Osteoblast (primary cell): Measurements from ENCODE around the gene RYR3. TPM values are rescaled to one million over a fixed set of nuclear protein-coding genes. Genes with fewer than 3 reads are reported as not detected.

ENCODE experiments used
- DNase-seq: peaks from one replicate; pipeline ENCODE4 v3.0.0; 2011; ENCODE audit warnings: low spot score, mixed read lengths; ENCODE audit not compliant: insufficient read length; ENCODE audit errors: missing footprints
- H2AFZ ChIP-seq: 2 replicates; pipeline ENCODE4 v1.6.0; 2011; ENCODE audit warnings: mild to moderate bottlenecking, low read length
- H3K27ac ChIP-seq: 2 replicates; pipeline ENCODE4 v1.5.1; 2011; ENCODE audit warnings: mild to moderate bottlenecking, low read depth, low read length, moderate library complexity
- H3K27me3 ChIP-seq: 2 replicates; pipeline ENCODE4 v1.6.0; 2012; ENCODE audit warnings: mild to moderate bottlenecking, control low read depth, inconsistent platforms, low read length, moderate library complexity; ENCODE audit not compliant: insufficient read depth
- H3K36me3 ChIP-seq: 2 replicates; pipeline ENCODE4 v1.5.1; 2011; ENCODE audit warnings: mild to moderate bottlenecking, low read length, control low read depth, moderate library complexity; ENCODE audit not compliant: insufficient read depth
- H3K4me1 ChIP-seq: 2 replicates; pipeline ENCODE4 v1.5.1; 2011; ENCODE audit warnings: mild to moderate bottlenecking, low read length, control low read depth, moderate library complexity; ENCODE audit not compliant: insufficient read depth
- H3K4me2 ChIP-seq: 2 replicates; pipeline ENCODE4 v1.6.0; 2011; ENCODE audit warnings: mild to moderate bottlenecking, low read length; ENCODE audit not compliant: insufficient read depth
- H3K4me3 ChIP-seq: fragments of 200-600 bp; sonication (generic); 3 replicates; pipeline ENCODE4 v1.5.1; 2012; ENCODE audit warnings: mild to moderate bottlenecking, low read length, inconsistent platforms; ENCODE audit not compliant: insufficient read depth
- H3K79me2 ChIP-seq: 2 replicates; pipeline ENCODE4 v1.6.0; 2012; ENCODE audit warnings: mild to moderate bottlenecking, low read length, control low read depth, inconsistent platforms; ENCODE audit not compliant: insufficient read depth
- H3K9me3 ChIP-seq: 2 replicates; pipeline ENCODE4 v1.5.1; 2011; ENCODE audit warnings: low read depth, low read length, control low read depth
- H4K20me1 ChIP-seq: 2 replicates; pipeline ENCODE4 v1.6.0; 2012; ENCODE audit warnings: mild to moderate bottlenecking, low read length, control low read depth; ENCODE audit not compliant: insufficient read depth
- total RNA-seq: library from RNA; depleted of rRNA; stranded (reverse); fragments of >200 nt; gene quantifications from 2 replicates; pipeline ENCODE4 v1.2.3, GENCODE V29; 2012
- TF ChIP-seq, protein P1 (sequence below): IDR thresholded peaks from 2 replicates; pipeline ENCODE4 v1.5.1; 2011; ENCODE audit warnings: mild to moderate bottlenecking, low read depth, low read length, moderate library complexity; ENCODE audit errors: extremely low read depth

RYR3 gene
- total RNA-seq, 1 donor, result not detected

DNA sequence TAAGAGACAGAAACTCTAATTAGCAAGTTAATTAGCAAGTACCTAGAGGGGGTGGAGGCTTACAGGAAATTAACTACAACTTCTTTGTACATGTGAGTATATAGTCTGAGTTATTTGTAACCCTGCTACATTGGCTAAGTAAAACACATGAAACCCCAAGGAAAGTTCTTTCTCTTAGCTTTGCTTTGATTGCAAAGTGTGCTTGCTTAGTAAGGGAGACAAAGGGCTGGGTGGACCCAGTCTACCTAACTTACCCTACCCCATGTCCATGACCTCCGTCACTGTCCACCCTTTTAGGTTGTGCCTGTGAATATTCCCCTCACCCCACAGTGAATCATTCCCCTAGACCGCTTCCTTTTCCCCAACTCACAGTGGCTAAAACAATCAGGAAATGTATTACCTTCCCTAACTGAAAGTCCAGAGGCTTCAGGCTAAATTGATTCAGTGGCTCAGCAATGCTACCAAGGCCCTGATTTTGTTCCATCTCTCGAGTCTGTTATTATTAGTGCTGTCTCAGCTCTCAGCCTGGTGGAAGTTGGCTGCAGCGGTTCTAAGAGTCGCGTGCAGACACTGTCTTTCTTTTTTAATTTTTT is 31.1 kb upstream of the RYR3 start:
- no peak overlapping the region for H3K4me3 ChIP-seq
- no peaks in the 10 kb centered on the region for H3K9me3 ChIP-seq
- H3K79me2 ChIP-seq, result no peaks in the 10 kb centered on the region
- peak; percentile 71 for DNase-seq
- peak overlapping the region; percentile 0 for H3K4me2 ChIP-seq
- no peaks in the 10 kb centered on the region for H3K36me3 ChIP-seq
- H3K4me1 ChIP-seq, result peaks cover 16% of the 10 kb centered on the region
- H3K27me3 ChIP-seq, result peaks cover 5% of the 10 kb centered on the region
- TF ChIP-seq, protein P1, sequence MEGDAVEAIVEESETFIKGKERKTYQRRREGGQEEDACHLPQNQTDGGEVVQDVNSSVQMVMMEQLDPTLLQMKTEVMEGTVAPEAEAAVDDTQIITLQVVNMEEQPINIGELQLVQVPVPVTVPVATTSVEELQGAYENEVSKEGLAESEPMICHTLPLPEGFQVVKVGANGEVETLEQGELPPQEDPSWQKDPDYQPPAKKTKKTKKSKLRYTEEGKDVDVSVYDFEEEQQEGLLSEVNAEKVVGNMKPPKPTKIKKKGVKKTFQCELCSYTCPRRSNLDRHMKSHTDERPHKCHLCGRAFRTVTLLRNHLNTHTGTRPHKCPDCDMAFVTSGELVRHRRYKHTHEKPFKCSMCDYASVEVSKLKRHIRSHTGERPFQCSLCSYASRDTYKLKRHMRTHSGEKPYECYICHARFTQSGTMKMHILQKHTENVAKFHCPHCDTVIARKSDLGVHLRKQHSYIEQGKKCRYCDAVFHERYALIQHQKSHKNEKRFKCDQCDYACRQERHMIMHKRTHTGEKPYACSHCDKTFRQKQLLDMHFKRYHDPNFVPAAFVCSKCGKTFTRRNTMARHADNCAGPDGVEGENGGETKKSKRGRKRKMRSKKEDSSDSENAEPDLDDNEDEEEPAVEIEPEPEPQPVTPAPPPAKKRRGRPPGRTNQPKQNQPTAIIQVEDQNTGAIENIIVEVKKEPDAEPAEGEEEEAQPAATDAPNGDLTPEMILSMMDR, result no peak
- no peaks in the 10 kb centered on the region for H4K20me1 ChIP-seq
- H2AFZ ChIP-seq, result no peak overlapping the region
- H3K27ac ChIP-seq, result peak overlapping the region; percentile 67

DNA sequence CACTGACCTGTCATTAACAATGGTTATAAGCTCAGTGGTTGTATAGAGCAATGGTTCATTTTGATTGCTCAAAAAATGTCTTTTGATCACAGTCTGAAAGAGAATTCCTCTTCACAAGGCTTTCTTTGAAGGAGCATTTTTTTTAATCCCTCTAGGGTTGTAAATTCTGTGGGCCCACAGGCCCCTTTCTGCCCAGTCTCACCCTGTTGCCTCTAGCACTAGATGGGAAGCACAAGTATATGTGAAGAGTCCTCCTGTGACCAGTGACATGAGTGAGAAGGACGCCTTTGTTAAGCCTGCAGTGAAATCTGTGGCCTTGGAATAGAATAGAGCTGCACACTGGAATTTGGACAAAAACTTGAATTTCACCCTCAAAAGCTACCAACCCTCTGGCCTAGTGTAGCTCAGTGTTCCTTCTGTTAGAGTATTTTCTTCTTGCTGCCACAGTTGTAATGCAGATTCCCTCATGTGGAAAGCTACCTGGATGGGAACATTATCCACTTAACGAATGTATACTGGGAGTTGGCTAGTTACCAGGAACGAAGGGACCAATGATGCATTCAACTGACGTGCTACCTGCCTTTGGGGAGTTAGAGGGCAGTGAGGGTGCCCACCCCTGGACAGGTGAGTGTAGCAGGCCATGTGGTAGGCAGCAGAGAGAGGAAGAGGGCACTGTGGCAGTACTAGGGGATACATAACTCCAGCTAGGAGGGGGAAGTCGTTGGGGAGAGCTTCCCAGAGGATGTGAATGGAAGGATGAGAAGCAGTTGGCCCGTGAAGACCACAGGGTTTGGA is 28.3 kb upstream of the RYR3 start:
- H3K27me3 ChIP-seq, result no peaks in the 10 kb centered on the region
- H3K4me3 ChIP-seq, result no peak overlapping the region
- no peaks in the 10 kb centered on the region for H3K36me3 ChIP-seq
- peaks cover 16% of the 10 kb centered on the region for H3K4me1 ChIP-seq
- no peak overlapping the region for H3K4me2 ChIP-seq
- no peak for DNase-seq
- no peak overlapping the region for H3K27ac ChIP-seq
- H2AFZ ChIP-seq, result no peak overlapping the region
- TF ChIP-seq, protein P1, result no peak
- H3K79me2 ChIP-seq, result no peaks in the 10 kb centered on the region
- no peaks in the 10 kb centered on the region for H3K9me3 ChIP-seq
- no peaks in the 10 kb centered on the region for H4K20me1 ChIP-seq

- Histone ChIP-seq H3K36me3 (no peaks in the 10 kb centered on the region), H4K20me1 (no peaks in the 10 kb centered on the region), H3K79me2 (no peaks in the 10 kb centered on the region), H3K27me3 (no peaks in the 10 kb centered on the region), H3K9me3 (no peaks in the 10 kb centered on the region), H3K4me2 (no peak overlapping the region), H2AFZ (no peak overlapping the region), H3K4me1 (peaks cover 13% of the 10 kb centered on the region), H3K4me3 (no peak overlapping the region), H3K27ac (no peak overlapping the region)
- DNase-seq, result no peak
- TF ChIP-seq, protein P1, result no peak
These were observed 27.2 kb upstream of the RYR3 start for GRCh38 chr15:33283576-33283975.

DNA sequence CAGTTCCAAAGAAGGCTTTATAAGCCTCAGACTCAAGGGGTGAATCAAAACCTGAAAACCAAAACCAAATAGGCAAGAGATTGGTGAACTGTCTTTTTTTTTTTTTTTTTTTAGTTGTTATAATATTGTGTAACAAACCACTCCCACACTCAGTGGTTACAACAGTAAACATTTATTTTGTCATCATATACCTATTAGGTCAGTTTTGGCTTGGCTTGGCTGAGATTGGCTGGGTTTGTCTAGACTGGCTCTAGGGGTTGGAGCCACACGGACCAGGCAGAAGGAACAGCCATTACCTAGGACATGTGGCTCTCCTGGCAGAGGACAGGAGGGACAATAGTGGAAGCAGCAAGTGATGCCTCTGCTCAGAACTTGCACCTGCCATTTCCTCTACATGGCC is 26.4 kb upstream of the RYR3 start:
- H3K79me2 ChIP-seq, result no peaks in the 10 kb centered on the region
- H3K9me3 ChIP-seq, result no peaks in the 10 kb centered on the region
- no peaks in the 10 kb centered on the region for H4K20me1 ChIP-seq
- no peak overlapping the region for H3K4me3 ChIP-seq
- H3K4me1 ChIP-seq, result peaks cover 7% of the 10 kb centered on the region
- H2AFZ ChIP-seq, result no peak overlapping the region
- no peaks in the 10 kb centered on the region for H3K36me3 ChIP-seq
- H3K27ac ChIP-seq, result no peak overlapping the region
- DNase-seq, result no peak
- TF ChIP-seq, protein P1, result no peak
- no peaks in the 10 kb centered on the region for H3K27me3 ChIP-seq
- H3K4me2 ChIP-seq, result no peak overlapping the region
